HG03575 (cell line): ENCODE measurements around the gene JAGN1.
"Not testable (repeated sequence)": the region's sequence is repeated elsewhere in the genome, so short reads cannot be mapped to it uniquely, and the experiment has no call there.

ENCODE experiments used
- ATAC-seq: cut with Tn5 transposase; IDR thresholded peaks from one replicate; pipeline ENCODE4 v1.9.1; 2021; ENCODE audit not compliant: unreplicated experiment, insufficient number of reproducible peaks, low FRiP score; ENCODE audit errors: extremely low read depth

The JAGN1 gene

GRCh38 chr3:9937486-9938238 lies 47.3 kb downstream of the JAGN1 start:
- no peak for ATAC-seq

GRCh38 chr3:9938966-9939365 lies 48.6 kb downstream of the JAGN1 start:
- ATAC-seq, result no peak

GRCh38 chr3:9939906-9940305 lies 49.5 kb downstream of the JAGN1 start:
- not testable (repeated sequence) for ATAC-seq

GRCh38 chr3:9940746-9941145 lies 50.3 kb downstream of the JAGN1 start:
- ATAC-seq, result no peak

GRCh38 chr3:9942164-9942563 lies 51.8 kb downstream of the JAGN1 start:
- no peak for ATAC-seq

- no peak for ATAC-seq
Measured at GRCh38 chr3:9942934-9943690, 52.7 kb downstream of the JAGN1 start.
